HCT116 (cell line): ENCODE results near the gene SERPINC1. TPM values are rescaled to one million over a fixed set of nuclear protein-coding genes. Genes with fewer than 3 reads are reported as not detected.

Source experiments
- ATAC-seq: fragments of 200-7000 bp; cut with Tn5 transposase; 2 replicates; pipeline ENCODE4 v1.9.1; 2020; ENCODE audit warnings: mild to moderate bottlenecking, moderate library complexity
- BruUV-seq: library from RNA; stranded (reverse); fragments of 400-500 nt; replicated peaks from 2 replicates; lab custom pipeline; 2021; lab: Mats Ljungman, UMichigan
- CTCF ChIA-PET: fragments of 300-600 bp; sonication (Branson Sonifier 250); formaldehyde crosslinking; loops from one replicate; lab custom pipeline; 2021; ENCODE audit warnings: antibody characterized with exemption; lab: Charles Lee
- POLR2A ChIA-PET: fragments of 300-600, 350-600 bp; sonication (Branson Sonifier 250); formaldehyde crosslinking; loops from one replicate; lab custom pipeline; 2021; ENCODE audit warnings: antibody characterized with exemption; lab: Charles Lee
- RAD21 ChIA-PET, 2 experiments: fragments of 300-600 bp; sonication (Branson Sonifier 250); formaldehyde crosslinking; loops; one replicate each; lab custom pipeline; 2023; ENCODE audit warnings: low total read pairs in 2 of 2; ENCODE audit not compliant: uncharacterized antibody in 2 of 2, unreplicated experiment in 2 of 2, low non-redundant PET in 1 of 2; lab: Charles Lee
- DNase-seq: peaks from one replicate; pipeline ENCODE4 v3.0.0-alpha.2; 2010; ENCODE audit warnings: low read depth, low spot score
- H2AFZ ChIP-seq: fragments of 200-600 bp; shearing (Covaris generic), sonication (generic); 2 replicates; pipeline ENCODE4 v1.6.1; 2017; ENCODE audit warnings: low read depth, mixed run types, mixed read lengths, antibody characterized with exemption, low read length; ENCODE audit not compliant: poor library complexity, severe bottlenecking
- H3K27ac ChIP-seq: 2 replicates; pipeline ENCODE4 v1.5.1; 2012; ENCODE audit warnings: low read depth, low read length
- H3K27me3 ChIP-seq: fragments of 200-600 bp; sonication (generic); 2 replicates; pipeline ENCODE4 v1.6.1; 2016; ENCODE audit warnings: mixed run types, low read length, mixed read lengths; ENCODE audit not compliant: insufficient read depth
- H3K36me3 ChIP-seq, 2 experiments: fragments of 200-500 bp in 1 of 2; fragments of 200-600 bp in 1 of 2; sonication (Bioruptor generic) in 1 of 2; sonication (generic) in 1 of 2; 2 replicates each; pipeline versions ENCODE4 v1.5.1 to v1.6.1; 2014 to 2016; ENCODE audit warnings: low read length in 2 of 2, inconsistent platforms in 1 of 2, mixed read lengths in 1 of 2, mixed run types in 1 of 2; ENCODE audit not compliant: insufficient read depth in 2 of 2, control insufficient read depth in 1 of 2
- H3K4me1 ChIP-seq, 2 experiments: fragments of 200-600 bp in 1 of 2; sonication (generic) in 1 of 2; 2 replicates each; pipeline versions ENCODE4 v1.5.1 to v1.6.1; 2012 to 2017; ENCODE audit warnings: low read length in 2 of 2, inconsistent platforms in 1 of 2, mild to moderate bottlenecking in 1 of 2, mixed read lengths in 1 of 2, mixed run types in 1 of 2, moderate library complexity in 1 of 2; ENCODE audit not compliant: insufficient read depth in 2 of 2, control insufficient read depth in 1 of 2
- H3K4me2 ChIP-seq: fragments of 200-600 bp; sonication (generic); 2 replicates; pipeline ENCODE4 v1.6.1; 2017; ENCODE audit warnings: mixed run types, low read length, mixed read lengths
- H3K4me3 ChIP-seq, 2 experiments: fragments of 200-600 bp in 1 of 2; sonication (generic) in 1 of 2; replicated peaks in 1 of 2; 2 replicates each; pipeline ENCODE4 v1.5.1; 2011 to 2016; ENCODE audit warnings: low read length in 2 of 2, control low read depth in 1 of 2, low read depth in 1 of 2, mild to moderate bottlenecking in 1 of 2, mixed read lengths in 1 of 2, mixed run types in 1 of 2
- H3K79me2 ChIP-seq: fragments of 200-600 bp; sonication (generic); 2 replicates; pipeline ENCODE4 v1.6.1; 2017; ENCODE audit warnings: mild to moderate bottlenecking, mixed run types, low read length, moderate library complexity, mixed read lengths; ENCODE audit not compliant: insufficient read depth
- H3K9ac ChIP-seq: fragments of 200-600 bp; sonication (generic); 2 replicates; pipeline ENCODE4 v1.6.1; 2016; ENCODE audit warnings: low read length, mixed read lengths
- H3K9me2 ChIP-seq: fragments of 200-600 bp; sonication (generic), shearing (Covaris generic); 2 replicates; pipeline ENCODE4 v1.6.1; 2017; ENCODE audit warnings: mixed run types, mild to moderate bottlenecking, moderate library complexity; ENCODE audit not compliant: insufficient read depth
- H3K9me3 ChIP-seq, 2 experiments: fragments of 200-500 bp in 1 of 2; fragments of 200-600 bp in 1 of 2; sonication (Bioruptor generic) in 1 of 2; sonication (generic) in 1 of 2; 2 replicates each; pipeline ENCODE4 v1.6.1; 2014 to 2017; ENCODE audit warnings: low read length in 2 of 2, mixed read lengths in 2 of 2, inconsistent platforms in 1 of 2, low read depth in 1 of 2, mild to moderate bottlenecking in 1 of 2, mixed run types in 1 of 2, moderate library complexity in 1 of 2; ENCODE audit not compliant: control insufficient read depth in 1 of 2, insufficient read depth in 1 of 2
- H4K20me1 ChIP-seq: fragments of 200-600 bp; sonication (generic), shearing (Covaris generic); 2 replicates; pipeline ENCODE4 v1.6.1; 2017; ENCODE audit warnings: mixed run types, mild to moderate bottlenecking, moderate library complexity; ENCODE audit not compliant: insufficient read depth
- CEBPB ChIP-seq: IDR thresholded peaks from 2 replicates; pipeline ENCODE4 v1.6.1; 2012; ENCODE audit warnings: low read depth
- EZH2phosphoT487 ChIP-seq: fragments of 200-600 bp; IDR thresholded peaks from 2 replicates; pipeline ENCODE4 v1.6.1; 2018; ENCODE audit warnings: antibody characterized with exemption, borderline replicate concordance
- FOSL1 ChIP-seq: IDR thresholded peaks from 2 replicates; pipeline ENCODE4 v1.6.1; 2012; ENCODE audit warnings: low read depth
- POLR2A ChIP-seq: IDR thresholded peaks from 2 replicates; pipeline ENCODE4 v1.7.0; 2011; ENCODE audit warnings: borderline replicate concordance; ENCODE audit not compliant: insufficient read depth, insufficient read length; ENCODE audit errors: extremely low read depth
- POLR2AphosphoS5 ChIP-seq: IDR thresholded peaks from 2 replicates; pipeline ENCODE4 v1.6.1; 2011; ENCODE audit warnings: mild to moderate bottlenecking, low read depth, low read length, moderate library complexity
- SP1 ChIP-seq: IDR thresholded peaks from 2 replicates; pipeline ENCODE4 v1.6.1; 2012; ENCODE audit warnings: low read depth
- SRF ChIP-seq: IDR thresholded peaks from 2 replicates; pipeline ENCODE4 v1.6.1; 2012; ENCODE audit warnings: low read depth
- TCF7L2 ChIP-seq: IDR thresholded peaks from 2 replicates; pipeline ENCODE4 v1.7.0; 2011; ENCODE audit warnings: borderline replicate concordance, inconsistent platforms; ENCODE audit not compliant: insufficient read depth, insufficient read length; ENCODE audit errors: extremely low read depth
- YY1 ChIP-seq: IDR thresholded peaks from 2 replicates; pipeline ENCODE4 v1.6.1; 2011; ENCODE audit warnings: low read length, low read depth, moderate library complexity, mild to moderate bottlenecking; ENCODE audit not compliant: insufficient replicate concordance; ENCODE audit errors: extremely low read depth
- ZFX ChIP-seq: fragments of 450-650 bp; IDR thresholded peaks from 2 replicates; pipeline ENCODE4 v1.6.1; 2017
- ZNF274 ChIP-seq: fragments of 200-500 bp; sonication (Bioruptor generic); IDR thresholded peaks from 2 replicates; pipeline ENCODE4 v1.6.1; 2014; ENCODE audit warnings: mild to moderate bottlenecking, low read depth, low read length, inconsistent platforms
- intact Hi-C: fragments of 100-400 bp; cut with micrococcal nuclease; formaldehyde crosslinking; loops from 2 replicates; pipeline ENCODE4 v1.10.0; 2022
- total RNA-seq: library from RNA; stranded (reverse); gene quantifications from one replicate; pipeline ENCODE4 v1.2.1, GENCODE V29; 2021; ENCODE audit not compliant: unreplicated experiment
- TF ChIP-seq, protein P1 (sequence below): IDR thresholded peaks from 2 replicates; pipeline ENCODE4 v1.6.1; 2012; ENCODE audit warnings: low read depth
- TF ChIP-seq, protein P2 (sequence below): IDR thresholded peaks from 2 replicates; pipeline ENCODE4 v1.6.1; 2012
- TF ChIP-seq, protein P3 (sequence below): IDR thresholded peaks from 2 replicates; pipeline ENCODE4 v1.6.1; 2011; ENCODE audit warnings: mild to moderate bottlenecking, low read length, moderate library complexity; ENCODE audit not compliant: insufficient replicate concordance; ENCODE audit errors: extremely low read depth
- TF ChIP-seq, protein P4 (sequence below), 3 experiments: fragments of 200-600 bp in 1 of 3; sonication (generic) in 1 of 3; IDR thresholded peaks in 2 of 3; conservative IDR thresholded peaks in 1 of 3; 2 replicates each; pipeline ENCODE4 v1.5.1; 2012 to 2017; ENCODE audit warnings: low read depth in 2 of 3, low read length in 2 of 3, antibody characterized with exemption in 1 of 3, borderline replicate concordance in 1 of 3, control low read depth in 1 of 3, mild to moderate bottlenecking in 1 of 3, mixed read lengths in 1 of 3, mixed run types in 1 of 3, moderate library complexity in 1 of 3; ENCODE audit not compliant: insufficient read depth in 1 of 3

SERPINC1 gene
- total RNA-seq, 1 experiment from 2014 or later = 0.61 TPM

DNA sequence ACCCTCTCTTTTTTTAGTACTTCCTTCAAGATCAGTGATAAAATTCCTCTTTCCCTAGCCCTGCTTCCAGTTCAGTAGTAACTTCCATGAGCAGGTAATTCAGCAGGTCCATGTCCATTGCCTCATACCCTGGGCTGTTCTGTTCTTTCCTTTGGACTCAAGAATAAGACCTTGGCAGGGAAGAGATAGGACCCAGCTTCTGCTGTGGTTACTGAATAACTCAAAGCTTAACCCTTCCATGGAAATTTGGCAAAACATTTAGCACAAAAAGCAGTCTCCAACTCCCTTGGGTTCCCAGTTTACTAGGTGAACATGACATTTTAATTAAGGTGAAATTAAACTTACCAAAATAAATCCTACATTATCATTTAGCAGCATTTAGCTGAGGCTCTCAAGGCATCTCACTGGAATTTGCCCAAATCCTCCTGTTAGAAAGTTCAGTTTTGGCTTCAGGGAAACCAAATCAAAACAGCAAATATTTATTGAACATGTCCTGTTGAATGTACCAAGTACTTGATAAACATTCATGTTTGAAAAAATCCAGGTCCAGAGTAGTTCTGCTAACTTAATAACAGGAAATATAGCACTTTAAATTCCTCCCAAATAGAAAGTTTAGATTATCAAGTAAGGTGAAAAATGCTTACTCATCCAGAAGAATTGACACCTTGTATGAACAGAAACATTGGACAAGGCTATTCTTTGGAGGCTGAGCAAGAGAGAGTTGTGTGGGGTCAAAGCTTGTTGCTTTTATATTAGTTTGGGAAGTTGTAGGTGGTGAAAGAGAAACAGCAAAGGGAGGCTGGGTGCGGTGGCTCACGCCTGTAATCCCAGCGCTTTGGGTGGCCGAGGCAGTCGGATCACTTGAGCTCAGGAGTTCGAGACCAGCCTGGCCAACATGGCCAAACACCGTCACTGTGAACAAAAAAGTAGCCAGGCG is 8.4 kb upstream of the SERPINC1 start:
- no peak for ATAC-seq
- TF ChIP-seq, protein P1, sequence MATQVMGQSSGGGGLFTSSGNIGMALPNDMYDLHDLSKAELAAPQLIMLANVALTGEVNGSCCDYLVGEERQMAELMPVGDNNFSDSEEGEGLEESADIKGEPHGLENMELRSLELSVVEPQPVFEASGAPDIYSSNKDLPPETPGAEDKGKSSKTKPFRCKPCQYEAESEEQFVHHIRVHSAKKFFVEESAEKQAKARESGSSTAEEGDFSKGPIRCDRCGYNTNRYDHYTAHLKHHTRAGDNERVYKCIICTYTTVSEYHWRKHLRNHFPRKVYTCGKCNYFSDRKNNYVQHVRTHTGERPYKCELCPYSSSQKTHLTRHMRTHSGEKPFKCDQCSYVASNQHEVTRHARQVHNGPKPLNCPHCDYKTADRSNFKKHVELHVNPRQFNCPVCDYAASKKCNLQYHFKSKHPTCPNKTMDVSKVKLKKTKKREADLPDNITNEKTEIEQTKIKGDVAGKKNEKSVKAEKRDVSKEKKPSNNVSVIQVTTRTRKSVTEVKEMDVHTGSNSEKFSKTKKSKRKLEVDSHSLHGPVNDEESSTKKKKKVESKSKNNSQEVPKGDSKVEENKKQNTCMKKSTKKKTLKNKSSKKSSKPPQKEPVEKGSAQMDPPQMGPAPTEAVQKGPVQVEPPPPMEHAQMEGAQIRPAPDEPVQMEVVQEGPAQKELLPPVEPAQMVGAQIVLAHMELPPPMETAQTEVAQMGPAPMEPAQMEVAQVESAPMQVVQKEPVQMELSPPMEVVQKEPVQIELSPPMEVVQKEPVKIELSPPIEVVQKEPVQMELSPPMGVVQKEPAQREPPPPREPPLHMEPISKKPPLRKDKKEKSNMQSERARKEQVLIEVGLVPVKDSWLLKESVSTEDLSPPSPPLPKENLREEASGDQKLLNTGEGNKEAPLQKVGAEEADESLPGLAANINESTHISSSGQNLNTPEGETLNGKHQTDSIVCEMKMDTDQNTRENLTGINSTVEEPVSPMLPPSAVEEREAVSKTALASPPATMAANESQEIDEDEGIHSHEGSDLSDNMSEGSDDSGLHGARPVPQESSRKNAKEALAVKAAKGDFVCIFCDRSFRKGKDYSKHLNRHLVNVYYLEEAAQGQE = no peak
- TF ChIP-seq FOSL1 (no peak), POLR2A (no peak), SRF (no peak), POLR2AphosphoS5 (no peak), CEBPB (no peak), ZFX (no peak), SP1 (no peak), ZNF274 (no peak), EZH2phosphoT487 (no peak), YY1 (no peak), TCF7L2 (no peak)
- TF ChIP-seq, protein P2, sequence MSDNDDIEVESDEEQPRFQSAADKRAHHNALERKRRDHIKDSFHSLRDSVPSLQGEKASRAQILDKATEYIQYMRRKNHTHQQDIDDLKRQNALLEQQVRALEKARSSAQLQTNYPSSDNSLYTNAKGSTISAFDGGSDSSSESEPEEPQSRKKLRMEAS = no peak
- TF ChIP-seq, protein P3, sequence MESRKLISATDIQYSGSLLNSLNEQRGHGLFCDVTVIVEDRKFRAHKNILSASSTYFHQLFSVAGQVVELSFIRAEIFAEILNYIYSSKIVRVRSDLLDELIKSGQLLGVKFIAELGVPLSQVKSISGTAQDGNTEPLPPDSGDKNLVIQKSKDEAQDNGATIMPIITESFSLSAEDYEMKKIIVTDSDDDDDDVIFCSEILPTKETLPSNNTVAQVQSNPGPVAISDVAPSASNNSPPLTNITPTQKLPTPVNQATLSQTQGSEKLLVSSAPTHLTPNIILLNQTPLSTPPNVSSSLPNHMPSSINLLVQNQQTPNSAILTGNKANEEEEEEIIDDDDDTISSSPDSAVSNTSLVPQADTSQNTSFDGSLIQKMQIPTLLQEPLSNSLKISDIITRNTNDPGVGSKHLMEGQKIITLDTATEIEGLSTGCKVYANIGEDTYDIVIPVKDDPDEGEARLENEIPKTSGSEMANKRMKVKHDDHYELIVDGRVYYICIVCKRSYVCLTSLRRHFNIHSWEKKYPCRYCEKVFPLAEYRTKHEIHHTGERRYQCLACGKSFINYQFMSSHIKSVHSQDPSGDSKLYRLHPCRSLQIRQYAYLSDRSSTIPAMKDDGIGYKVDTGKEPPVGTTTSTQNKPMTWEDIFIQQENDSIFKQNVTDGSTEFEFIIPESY = no peak
- TF ChIP-seq, protein P4, sequence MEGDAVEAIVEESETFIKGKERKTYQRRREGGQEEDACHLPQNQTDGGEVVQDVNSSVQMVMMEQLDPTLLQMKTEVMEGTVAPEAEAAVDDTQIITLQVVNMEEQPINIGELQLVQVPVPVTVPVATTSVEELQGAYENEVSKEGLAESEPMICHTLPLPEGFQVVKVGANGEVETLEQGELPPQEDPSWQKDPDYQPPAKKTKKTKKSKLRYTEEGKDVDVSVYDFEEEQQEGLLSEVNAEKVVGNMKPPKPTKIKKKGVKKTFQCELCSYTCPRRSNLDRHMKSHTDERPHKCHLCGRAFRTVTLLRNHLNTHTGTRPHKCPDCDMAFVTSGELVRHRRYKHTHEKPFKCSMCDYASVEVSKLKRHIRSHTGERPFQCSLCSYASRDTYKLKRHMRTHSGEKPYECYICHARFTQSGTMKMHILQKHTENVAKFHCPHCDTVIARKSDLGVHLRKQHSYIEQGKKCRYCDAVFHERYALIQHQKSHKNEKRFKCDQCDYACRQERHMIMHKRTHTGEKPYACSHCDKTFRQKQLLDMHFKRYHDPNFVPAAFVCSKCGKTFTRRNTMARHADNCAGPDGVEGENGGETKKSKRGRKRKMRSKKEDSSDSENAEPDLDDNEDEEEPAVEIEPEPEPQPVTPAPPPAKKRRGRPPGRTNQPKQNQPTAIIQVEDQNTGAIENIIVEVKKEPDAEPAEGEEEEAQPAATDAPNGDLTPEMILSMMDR (IDR thresholded peaks at IDR 0.05 in 2 of 3, conservative IDR thresholded peaks at IDR 0.05 in 1 of 3; ENCODE audit: borderline replicate concordance in 1 of 3, insufficient read depth in 1 of 3, low read depth in 2 of 3, low read length in 2 of 3) = no peak
- no peaks in the 10 kb centered on the region for H3K9me2 ChIP-seq
- H3K36me3 ChIP-seq = no peaks in the 10 kb centered on the region
- H3K4me3 ChIP-seq = no peak overlapping the region
- no peak for DNase-seq
- no peaks in the 10 kb centered on the region for H3K4me1 ChIP-seq
- H3K9me3 ChIP-seq = no peaks in the 10 kb centered on the region
- no peak overlapping the region for H2AFZ ChIP-seq
- H3K4me2 ChIP-seq = no peak overlapping the region
- CTCF ChIA-PET = no interaction called here
- RAD21 ChIA-PET = no interaction called here
- no peak overlapping the region for H3K9ac ChIP-seq
- BruUV-seq = no TSS peak
- H3K27ac ChIP-seq = no peak overlapping the region
- no peaks in the 10 kb centered on the region for H4K20me1 ChIP-seq
- no peaks in the 10 kb centered on the region for H3K27me3 ChIP-seq
- POLR2A ChIA-PET = no interaction called here
- H3K79me2 ChIP-seq = no peaks in the 10 kb centered on the region
- intact Hi-C loops = no loop called here
